CD4-positive, alpha-beta T cell treated with Interleukin-4 for 4 hours (primary cell): ENCODE measurements around the gene ANXA2R.
"Not testable (repeated sequence)": the region's sequence is repeated elsewhere in the genome, so short reads cannot be mapped to it uniquely, and the experiment has no call there.

Experiments used
- DNase-seq: peaks from one replicate; pipeline ENCODE4 v3.0.0-alpha.2; 2020

Gene ANXA2R

DNA sequence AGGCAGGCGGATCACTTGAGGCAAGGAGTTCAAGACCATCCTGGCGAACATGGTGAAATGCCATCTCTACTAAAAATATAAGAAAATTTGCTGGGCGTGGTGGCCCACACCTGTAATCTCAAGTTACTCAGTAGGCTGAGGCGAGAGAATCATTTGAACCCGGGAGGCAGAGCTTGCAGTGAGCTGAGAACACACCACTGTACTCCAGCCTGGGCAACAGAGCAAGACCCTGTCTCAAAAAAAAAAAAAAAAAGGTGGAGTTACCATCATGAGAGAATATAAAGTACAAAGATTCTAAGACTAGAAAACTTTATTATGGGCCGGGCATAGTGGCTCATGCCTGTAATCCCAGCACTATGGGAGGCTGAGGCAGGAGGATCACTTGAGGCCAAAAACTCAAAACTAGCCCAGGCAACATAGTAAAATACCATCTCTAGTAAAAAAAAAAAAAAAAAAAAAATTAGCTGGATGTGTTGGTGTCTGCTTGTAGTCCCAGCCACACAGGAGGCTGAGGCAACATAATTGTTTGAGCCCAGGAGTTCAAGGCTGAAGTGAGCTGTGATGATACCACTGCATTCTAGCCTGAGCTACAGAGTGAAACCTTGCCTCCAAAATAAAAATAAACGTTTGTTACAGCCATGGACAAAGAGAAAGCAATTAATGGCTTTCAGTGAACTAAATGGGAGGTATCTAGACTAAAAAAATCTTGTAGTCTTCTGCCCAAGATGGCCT lies 12.9 kb downstream of the ANXA2R start:
- DNase-seq, result no peak

DNA sequence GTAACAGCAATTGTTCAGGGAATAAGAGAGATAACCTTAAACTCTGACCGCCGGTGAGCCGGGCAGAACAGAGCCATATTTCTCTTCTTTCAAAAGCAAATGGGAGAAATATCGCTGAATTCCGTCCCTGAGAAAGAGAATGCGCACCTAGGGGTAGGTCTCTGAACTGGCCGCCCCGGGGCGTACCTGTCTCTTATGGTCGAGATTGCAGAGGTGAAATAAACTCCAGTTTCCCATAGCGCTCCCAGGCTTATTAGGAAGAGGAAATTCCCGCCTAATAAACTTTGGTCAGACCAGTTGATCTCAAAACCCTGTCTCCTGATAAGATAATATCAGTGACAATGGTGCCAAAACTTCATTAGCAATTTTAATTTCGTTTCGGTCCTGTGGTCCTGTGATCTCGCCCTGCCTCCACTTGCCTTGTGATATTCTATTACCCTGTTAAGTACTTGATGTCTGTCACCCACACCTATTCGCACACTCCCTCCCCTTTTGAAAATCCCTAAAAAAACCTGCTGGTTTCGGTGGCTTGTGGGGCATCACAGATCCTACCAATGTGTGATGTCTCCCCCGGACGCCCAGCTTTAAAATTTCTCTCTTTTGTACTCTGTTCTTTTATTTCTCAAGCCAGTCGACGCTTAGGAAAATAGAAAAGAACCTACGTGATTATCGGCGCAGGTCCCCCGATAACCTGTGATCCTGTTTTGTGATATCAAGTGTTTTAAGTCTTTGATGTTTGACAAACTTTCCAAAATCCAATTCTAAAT lies 14.8 kb downstream of the ANXA2R start:
- DNase-seq, result not testable (repeated sequence)

DNA sequence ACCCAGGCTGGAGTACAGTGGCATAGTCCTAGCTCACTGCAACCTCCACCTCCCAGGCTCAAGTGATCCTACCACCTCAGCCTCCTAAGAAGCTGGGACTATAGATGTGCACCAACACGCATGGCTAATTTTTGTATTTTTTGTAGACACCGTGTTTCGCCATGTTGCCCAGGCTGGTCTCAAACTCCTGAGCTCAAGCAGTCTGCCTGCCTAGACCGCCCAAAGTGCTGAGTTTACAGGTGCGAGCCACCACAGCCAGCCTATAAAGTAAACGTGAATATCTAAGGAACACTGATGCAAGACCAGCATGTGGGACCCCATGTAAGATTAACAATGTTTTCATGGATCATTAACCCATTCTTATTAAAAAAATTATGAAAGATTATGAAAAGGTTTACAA lies 15.9 kb downstream of the ANXA2R start:
- DNase-seq, result no peak

DNA sequence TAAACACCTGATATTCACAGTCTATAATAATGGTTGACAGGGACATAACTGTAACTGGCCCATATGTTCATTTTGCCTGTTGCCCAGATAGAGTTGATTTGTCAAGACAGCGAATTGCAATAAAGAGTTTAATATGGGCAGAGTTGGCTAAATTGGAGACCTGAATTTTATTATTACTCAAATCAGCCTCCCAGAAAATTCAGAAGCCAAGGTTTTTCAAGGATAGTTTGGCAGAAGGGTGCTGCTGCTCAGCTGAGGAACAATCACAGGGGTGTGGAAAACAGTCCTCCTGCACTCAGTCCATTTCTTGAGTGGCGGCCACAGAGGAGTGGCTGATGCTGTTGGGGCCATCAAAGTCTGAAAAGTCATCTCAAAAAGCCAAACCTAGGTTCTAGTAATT lies 19.0 kb downstream of the ANXA2R start:
- DNase-seq, result no peak

DNA sequence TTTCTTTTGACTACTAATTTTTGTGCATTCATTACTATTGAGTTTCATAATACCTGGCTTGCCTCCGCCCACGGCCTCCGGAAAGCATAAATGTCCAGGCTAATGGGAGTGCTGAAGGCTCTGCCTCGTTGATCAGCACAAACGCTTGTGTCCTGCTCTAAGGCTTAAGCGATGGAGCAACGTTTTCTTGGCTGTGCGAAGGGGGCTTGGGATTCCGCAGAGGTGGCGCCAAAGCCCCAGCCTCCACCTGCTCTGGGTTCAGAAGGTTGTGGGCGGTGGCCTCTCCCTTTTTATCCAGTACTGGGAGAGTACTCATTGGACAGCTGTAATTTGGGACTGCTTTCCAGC lies 19.7 kb downstream of the ANXA2R start:
- DNase-seq, result peak; percentile 25

DNA sequence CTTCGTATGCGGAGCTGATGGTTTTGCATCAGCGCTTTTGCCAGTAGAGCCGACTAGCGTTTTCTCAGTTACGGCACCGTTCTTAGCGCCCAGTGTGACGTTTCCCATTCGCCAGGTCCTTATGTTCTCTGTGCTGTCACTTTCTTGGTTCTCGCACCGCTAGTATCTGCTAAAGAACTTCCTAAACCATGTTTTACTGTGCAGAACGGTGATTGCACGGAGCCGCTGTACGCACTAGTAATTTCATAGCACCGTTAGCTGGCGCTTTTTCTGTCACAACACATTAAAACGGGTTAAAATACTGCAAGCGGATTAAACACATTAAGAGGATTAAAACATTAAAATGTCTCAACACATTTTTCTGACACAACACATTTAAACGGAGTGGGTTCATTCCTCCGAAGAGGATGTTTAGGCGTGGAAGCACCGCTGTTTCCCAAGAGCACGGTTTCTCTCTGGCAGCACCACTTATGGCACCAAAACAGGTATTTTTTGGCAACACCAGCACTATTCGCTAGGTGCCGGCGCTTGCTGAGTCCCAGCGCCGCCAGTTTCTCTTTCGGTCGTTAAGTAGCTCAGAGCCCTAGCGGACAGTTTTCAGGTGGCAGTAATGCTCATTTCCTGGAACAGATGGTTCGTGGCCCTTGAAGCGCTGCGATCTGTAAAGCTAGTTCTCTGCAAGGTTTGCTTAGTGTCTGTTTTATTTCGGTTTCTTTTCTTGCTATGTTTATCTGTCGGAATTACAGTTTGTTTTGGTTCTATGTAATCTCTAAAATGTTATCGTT lies 20.3 kb downstream of the ANXA2R start:
- peak; percentile 94 for DNase-seq

DNA sequence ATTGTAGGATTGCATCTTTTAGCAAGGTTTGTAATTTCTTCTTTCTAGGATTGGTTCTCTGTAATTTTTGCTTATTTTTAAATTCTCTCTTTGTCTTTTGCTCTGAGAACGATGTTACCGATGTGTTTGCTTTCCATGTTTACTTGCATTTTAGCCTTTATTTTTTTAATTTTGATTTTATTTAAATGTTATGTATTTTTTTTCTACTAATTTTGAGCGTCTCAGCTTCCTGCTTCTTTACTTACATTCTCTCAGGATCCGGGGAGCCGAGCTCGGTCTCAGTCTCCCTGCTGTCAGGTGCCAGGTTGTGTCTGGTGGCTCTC lies 20.9 kb downstream of the ANXA2R start:
- DNase-seq, result no peak

DNA sequence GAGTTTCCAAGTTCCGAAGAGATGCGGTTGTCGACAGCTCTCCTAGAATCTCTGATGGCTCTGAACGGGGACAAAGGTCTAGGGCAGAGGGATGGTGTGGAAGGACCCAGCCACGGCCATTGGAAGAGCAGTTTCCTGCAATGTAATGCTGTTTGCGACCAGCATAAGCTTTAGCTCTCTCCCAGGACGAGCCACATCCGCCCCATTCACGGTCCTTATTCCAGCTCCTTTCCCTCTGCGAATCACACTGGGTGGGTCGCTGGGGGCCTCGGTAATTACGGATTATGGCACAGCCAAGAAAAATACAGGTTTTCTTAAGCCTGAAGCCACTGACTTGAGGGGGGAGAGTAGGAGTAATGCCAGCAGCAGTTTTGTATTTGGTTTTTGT lies 22.7 kb downstream of the ANXA2R start:
- no peak for DNase-seq

DNA sequence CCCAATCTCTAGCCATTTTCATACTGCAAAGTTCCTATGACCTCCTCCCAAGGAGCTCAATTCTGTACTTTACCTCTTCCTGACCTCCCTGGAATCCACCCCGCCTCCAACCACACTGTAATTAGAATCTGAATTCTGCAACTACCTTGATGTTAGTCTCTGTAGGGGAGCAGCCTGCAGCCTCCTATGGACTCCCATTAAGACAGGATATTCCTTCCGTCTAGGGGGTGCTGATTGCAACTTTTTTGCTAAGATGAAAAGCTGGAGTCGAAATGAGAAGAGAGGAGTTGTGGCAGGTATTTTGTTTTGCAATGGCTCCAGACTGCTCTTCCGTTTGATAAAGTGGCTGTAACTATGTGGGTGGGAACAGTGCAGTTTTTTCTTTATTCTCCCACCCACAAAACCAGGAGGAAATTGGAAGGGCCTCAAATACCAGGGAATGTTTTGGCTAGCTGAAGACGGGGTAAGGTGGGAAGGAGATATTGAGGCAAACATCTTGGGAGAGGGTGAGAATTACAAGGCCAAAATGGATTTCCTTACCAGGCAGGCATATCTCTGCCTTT lies 23.8 kb downstream of the ANXA2R start:
- no peak for DNase-seq

DNA sequence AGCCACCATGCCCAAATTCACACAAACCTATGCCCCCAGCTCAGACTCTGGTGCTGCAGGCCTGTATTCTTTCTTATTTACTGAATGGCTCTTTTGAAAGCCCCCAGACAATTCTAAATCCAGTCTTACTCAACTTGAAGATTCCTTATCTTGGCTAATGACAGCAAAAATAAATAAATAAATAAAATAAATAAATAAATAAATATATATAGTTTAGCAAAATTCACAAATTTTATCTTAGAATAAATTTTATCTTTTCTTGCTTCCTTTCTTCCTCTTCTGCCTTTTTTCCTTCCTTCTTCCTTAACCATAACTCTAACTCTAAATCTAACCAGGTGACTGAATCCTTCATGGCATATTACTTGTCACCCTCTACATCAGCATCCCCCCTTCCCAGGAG lies 25.6 kb downstream of the ANXA2R start:
- DNase-seq, result no peak

DNA sequence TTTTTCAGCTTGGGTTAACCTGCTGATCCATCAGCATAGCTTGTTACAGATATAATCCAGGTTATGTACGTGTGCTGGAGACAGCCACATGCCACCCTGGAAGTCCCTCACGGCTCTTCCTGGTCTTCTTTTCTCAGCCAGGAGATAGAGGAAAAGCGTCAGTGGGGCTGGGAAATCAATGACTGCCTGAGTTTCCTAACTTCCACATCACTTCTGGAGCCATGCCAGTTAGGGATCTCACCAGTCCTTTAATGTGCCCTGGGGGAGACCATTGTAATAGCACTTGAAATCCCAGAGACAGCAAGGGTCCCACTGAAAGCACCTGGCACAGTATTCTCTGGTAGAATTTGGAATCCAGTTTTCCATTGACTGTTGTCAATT lies 29.2 kb downstream of the ANXA2R start:
- DNase-seq, result no peak

DNA sequence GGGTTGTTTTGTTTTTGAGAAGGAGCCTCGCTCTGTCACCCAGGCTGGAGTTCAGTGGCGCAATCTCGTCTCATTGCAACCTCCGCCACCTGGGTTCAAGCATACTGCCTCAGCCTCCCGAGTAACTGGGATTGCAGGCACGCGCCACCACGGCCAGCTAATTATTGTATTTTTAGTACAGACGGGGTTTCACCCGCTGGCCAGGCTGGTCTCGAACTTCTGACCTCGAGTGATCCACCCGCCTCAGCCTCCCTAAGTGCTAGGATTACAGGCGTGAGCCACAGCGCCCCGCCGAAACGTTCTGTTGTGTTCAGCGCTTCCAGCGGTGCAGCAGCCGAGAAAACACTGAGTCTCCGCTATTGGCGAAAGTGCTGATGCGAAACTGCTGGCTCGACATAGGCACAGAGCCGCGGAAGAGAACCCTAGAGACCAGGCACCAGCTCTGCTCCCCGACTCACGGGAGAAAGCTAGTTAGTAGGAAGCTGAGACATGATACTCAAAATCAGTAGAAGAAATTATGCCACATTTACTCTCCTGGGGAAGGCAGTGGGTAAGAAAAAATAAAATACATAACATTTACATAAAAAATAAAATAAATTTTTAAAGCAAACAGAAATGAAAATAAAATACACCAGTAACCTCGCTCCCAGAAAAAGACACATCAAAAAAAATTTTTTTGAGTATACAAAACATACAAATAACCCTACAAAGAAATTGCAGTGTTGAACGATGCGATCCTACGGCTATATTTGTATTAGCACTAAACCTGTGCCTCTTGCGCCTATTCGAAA lies 31.6 kb downstream of the ANXA2R start:
- peak; percentile 97 for DNase-seq

DNA sequence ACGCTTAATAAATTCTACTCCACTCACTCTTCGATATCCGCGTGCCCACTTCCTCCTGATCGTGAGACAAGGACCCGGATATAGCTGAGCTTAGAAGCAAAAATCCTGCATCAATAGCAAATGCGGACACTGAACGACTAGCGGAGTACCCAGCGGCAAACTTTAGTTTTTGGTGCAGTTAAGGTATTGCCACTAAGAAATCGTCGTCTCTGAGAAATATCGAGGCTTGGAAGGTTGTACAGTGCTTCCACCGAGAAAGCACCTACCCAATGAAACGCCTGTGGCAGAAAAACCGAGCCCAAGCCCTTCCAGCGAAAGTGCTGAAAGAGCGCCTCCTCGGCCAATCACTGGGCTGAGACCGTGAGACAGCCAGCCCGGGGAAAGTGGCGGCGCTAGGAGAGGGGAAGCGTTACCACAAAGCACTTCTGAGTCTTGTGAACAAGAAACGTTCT lies 32.2 kb downstream of the ANXA2R start:
- peak; percentile 95 for DNase-seq

DNA sequence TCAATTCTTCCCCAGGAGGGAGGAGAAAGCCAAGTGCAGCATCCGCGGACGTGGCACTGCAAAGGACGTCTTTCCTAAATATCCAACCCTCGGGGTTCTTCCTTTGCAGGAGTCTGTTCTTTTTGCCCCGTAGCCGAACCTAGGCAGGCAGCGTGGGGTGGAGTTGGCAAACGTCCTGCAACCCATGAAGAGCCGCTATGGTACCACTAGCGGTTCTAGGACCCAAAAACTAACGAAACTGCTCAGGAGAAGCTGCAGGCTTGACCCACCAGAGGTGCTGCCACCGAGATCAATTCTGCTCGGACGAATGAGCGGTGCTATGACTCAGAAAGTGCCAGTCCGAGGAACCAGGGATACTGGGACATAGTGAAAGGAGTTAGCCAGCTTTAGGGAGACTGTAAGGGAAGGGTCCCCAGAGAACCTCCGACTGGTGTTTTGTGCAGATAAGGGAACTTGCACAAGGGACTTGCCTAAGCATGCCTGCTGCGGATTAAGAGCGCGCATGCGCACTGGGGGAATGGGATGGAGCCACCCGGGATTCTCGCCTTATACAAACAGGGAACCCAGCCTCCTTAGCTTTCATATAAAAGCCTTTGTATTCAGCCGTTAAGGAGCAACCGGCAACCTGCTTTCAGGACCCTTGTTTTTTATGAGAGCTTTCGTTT lies 32.7 kb downstream of the ANXA2R start:
- peak; percentile 79 for DNase-seq

DNA sequence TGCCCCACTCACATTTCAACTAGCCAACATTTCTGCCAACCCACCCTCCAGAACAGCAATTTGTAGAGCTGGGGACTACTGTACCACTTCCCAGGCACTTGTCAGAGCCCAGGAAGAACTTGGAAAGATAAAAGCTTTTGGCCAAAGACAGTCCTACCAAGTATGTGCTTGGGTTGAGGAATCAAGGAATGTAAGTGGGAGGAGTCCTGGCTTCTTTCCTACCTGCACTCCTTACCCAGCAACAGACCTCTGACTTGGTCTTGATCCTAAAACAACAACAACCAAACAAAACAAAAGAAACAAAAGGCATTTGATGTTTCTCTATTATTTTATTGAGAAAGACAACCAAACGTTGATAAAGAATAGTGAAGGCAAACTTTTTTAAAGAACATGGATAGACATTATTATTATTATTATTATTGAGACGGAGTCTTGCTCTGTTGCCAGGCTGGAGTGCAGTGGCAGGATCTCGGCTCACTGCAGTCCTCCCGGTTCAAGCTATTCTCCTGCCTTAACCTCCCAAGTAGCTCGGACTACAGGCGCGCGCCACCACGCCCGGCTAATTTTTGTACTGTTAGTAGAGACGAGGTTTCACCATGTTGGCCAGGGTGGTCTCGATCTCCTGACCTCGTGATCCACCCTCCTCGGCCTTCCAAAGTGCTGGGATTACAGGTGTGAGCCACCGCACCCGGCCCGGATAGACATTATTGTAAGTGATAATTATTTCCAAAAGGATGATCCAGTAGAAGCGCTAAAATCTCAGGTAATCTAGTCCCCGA lies 33.5 kb downstream of the ANXA2R start:
- DNase-seq, result no peak

DNA sequence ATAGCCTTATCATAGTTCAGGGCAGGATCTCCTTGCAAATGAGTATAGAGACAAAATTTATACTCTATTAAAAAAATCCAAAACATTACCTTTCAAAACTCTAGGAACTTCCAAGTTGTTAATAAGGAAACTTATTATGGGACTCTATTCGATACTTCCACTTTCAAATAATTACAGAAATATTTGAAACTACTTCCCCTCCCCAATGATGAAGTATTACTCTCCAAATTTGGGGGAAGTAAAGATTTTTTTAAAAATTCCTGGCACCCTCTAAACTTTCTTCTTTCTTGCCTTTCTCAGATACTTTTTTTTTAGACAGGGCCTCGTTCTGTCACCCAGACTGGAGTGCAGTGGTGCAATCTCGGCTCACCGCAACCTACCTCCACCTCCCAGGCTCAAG lies 35.1 kb downstream of the ANXA2R start:
- no peak for DNase-seq

DNA sequence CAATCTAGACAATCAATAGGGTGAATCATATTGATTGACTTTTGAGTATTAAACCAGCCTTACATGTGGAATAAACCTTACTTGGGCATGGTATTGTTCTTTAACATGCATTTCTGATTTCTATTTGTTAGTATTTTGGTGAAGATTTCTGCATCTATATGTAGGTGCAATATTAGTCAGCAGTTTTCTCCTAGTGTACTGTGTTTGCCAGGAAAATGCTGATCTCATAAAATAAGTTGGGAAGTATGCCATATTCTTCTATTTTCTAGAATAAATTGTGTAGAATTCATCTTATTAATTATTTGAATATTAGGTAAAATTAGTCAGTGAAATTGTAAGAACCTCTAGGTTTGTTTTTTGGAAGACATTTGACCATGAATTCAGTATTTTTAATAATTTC lies 38.4 kb downstream of the ANXA2R start:
- DNase-seq, result no peak

DNA sequence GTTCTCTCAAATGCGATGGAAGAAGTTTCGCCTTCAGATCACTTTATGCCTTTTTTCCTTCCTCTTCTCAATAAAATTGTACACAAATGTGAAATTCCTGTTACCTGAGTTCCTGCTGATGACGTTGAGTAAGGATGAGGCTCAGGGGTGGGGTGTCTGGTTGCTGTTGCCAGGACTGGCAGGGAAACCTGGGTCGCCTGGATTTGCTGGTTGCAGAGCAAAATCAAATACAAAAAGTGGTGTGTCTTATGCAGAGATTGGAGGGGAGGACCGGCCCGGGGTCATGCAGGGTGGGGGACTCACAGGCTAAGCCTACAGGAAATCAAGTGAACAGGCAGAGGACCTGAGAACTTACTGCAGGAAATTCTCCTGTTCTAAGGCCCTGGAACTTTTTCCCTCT lies 39.2 kb downstream of the ANXA2R start:
- DNase-seq, result no peak

DNA sequence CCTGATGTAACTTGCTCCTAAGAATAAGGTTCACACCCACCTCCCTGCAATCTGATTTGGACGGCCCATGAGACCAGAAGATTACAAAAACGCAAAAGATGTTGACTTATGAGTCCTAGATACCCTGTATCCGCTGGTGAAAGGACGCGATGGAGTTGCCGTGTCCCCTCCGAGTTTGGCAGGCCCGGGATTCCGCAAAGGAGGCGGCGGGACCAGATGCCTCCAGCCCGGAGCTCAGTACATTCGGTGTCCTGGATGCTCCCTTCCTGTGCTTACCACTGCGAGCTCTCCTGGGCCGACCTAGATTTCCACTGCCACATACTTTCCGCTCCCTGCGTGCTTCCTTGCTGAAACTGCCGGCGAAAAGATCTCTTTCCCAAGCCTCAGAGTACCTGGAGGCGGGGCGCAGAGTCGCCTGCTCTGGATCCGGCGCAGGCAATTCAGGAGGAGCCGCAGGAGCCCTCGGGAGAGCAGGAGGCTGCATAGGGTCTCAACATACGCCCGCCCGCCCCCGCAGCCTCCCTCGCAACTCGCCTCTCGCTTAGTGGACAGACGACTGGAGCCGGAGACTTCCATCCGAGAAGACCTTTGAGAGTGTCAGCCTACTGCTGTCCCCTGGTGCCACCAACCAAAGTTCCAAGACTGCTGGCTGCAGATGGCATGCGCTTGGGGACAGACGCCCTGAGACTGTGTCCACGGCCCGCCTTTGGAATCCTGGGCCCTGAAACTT lies 39.8 kb downstream of the ANXA2R start:
- DNase-seq, result no peak

DNA sequence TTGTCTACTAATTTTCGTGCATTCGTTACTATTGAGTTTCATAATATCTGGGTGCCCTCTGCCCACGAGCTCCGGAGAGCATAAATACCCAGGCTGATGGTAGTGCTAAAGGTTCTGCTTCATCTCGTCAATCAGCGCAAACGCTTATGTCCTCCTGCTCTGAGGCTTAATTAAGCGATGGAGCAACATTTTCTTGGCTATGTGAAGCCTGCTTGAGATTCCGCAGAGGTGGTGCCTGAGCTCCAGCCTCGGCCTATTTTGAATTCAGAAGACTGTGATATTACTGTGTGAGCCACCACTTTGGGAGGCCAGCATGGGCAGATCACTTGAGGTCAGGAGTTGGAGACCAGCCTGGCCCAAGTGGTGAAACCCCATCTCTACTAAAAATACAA lies 44.8 kb downstream of the ANXA2R start:
- peak; percentile 15 for DNase-seq
